Astrocyte (in vitro differentiated cells and primary cell): ENCODE results near the gene ANO6. TPM values are rescaled to one million over a fixed set of nuclear protein-coding genes. Genes with fewer than 3 reads are reported as not detected.
A peak's percentile ranks its signal among the peaks of the same experiment; 100 is the strongest.

Experiments
- DNase-seq: peaks from one replicate; pipeline ENCODE4 v3.0.0-alpha.2; 2010; ENCODE audit warnings: low read depth
- FAIRE-seq: peaks from 2 replicates; lab custom pipeline; 2011; peaks lifted over from hg19 to GRCh38; lab: Jason Lieb, UNC
- H2AFZ ChIP-seq: 2 replicates; pipeline ENCODE4 v1.6.0; 2012; ENCODE audit warnings: low read depth, low read length, inconsistent platforms
- H3K27ac ChIP-seq: 2 replicates; pipeline ENCODE4 v1.5.1; 2011; ENCODE audit warnings: low read depth, low read length, inconsistent platforms
- H3K27me3 ChIP-seq: 2 replicates; pipeline ENCODE4 v1.6.0; 2011; ENCODE audit warnings: low read length, inconsistent platforms; ENCODE audit not compliant: insufficient read depth
- H3K36me3 ChIP-seq: 2 replicates; pipeline ENCODE4 v1.5.1; 2011; ENCODE audit warnings: low read length, inconsistent platforms; ENCODE audit not compliant: insufficient read depth
- H3K4me1 ChIP-seq: 2 replicates; pipeline ENCODE4 v1.5.1; 2011; ENCODE audit warnings: low read length, inconsistent platforms; ENCODE audit not compliant: insufficient read depth
- H3K4me2 ChIP-seq: 2 replicates; pipeline ENCODE4 v1.6.0; 2012; ENCODE audit warnings: low read length, inconsistent platforms
- H3K4me3 ChIP-seq: 2 replicates; pipeline ENCODE4 v1.5.1; 2011; ENCODE audit warnings: low read depth, mild to moderate bottlenecking, low read length, inconsistent platforms; ENCODE audit not compliant: insufficient read depth
- H3K79me2 ChIP-seq: 2 replicates; pipeline ENCODE4 v1.6.0; 2012; ENCODE audit warnings: mild to moderate bottlenecking, low read length, inconsistent platforms; ENCODE audit not compliant: insufficient read depth
- H3K9ac ChIP-seq: 2 replicates; pipeline ENCODE4 v1.6.0; 2012; ENCODE audit warnings: mild to moderate bottlenecking, low read length, inconsistent platforms
- H3K9me3 ChIP-seq: 2 replicates; pipeline ENCODE4 v1.5.1; 2012; ENCODE audit warnings: low read depth, mild to moderate bottlenecking, low read length, inconsistent platforms; ENCODE audit not compliant: insufficient read depth
- H4K20me1 ChIP-seq: 2 replicates; pipeline ENCODE4 v1.6.0; 2012; ENCODE audit warnings: low read length, inconsistent platforms; ENCODE audit not compliant: insufficient read depth
- H3K27ac Mint-ChIP-seq: one replicate; pipeline ENCODE4 v1.8.0; 2021; ENCODE audit warnings: mild to moderate bottlenecking, mixed read lengths; ENCODE audit not compliant: unreplicated experiment
- H3K27me3 Mint-ChIP-seq: one replicate; pipeline ENCODE4 v1.8.0; 2021; ENCODE audit warnings: low read depth, mixed read lengths; ENCODE audit not compliant: unreplicated experiment
- H3K36me3 Mint-ChIP-seq: one replicate; pipeline ENCODE4 v1.8.0; 2021; ENCODE audit warnings: low read depth, mixed read lengths; ENCODE audit not compliant: unreplicated experiment
- H3K4me1 Mint-ChIP-seq: one replicate; pipeline ENCODE4 v1.8.0; 2021; ENCODE audit warnings: low read depth, mixed read lengths; ENCODE audit not compliant: unreplicated experiment
- H3K4me3 Mint-ChIP-seq: one replicate; pipeline ENCODE4 v1.8.0; 2021; ENCODE audit warnings: mild to moderate bottlenecking, moderate library complexity, mixed read lengths; ENCODE audit not compliant: unreplicated experiment
- H3K9me3 Mint-ChIP-seq: one replicate; pipeline ENCODE4 v1.8.0; 2021; ENCODE audit warnings: mild to moderate bottlenecking, mixed read lengths; ENCODE audit not compliant: unreplicated experiment
- EZH2 ChIP-seq: IDR thresholded peaks from 2 replicates; pipeline ENCODE4 v1.6.1; 2012; ENCODE audit warnings: mild to moderate bottlenecking, low read length, inconsistent platforms; ENCODE audit not compliant: insufficient read depth
- total RNA-seq: library from RNA; stranded (reverse); gene quantifications from 2 replicates; pipeline ENCODE4 v1.2.1, GENCODE V29; 2021
- TF ChIP-seq, protein P1 (sequence below): IDR thresholded peaks from 2 replicates; pipeline ENCODE4 v1.5.1; 2011; ENCODE audit warnings: low read depth, mild to moderate bottlenecking, inconsistent platforms, low read length, moderate library complexity; ENCODE audit not compliant: insufficient read depth

ANO6 gene
- total RNA-seq, 1 donor from 2014 or later = 113 TPM

DNA sequence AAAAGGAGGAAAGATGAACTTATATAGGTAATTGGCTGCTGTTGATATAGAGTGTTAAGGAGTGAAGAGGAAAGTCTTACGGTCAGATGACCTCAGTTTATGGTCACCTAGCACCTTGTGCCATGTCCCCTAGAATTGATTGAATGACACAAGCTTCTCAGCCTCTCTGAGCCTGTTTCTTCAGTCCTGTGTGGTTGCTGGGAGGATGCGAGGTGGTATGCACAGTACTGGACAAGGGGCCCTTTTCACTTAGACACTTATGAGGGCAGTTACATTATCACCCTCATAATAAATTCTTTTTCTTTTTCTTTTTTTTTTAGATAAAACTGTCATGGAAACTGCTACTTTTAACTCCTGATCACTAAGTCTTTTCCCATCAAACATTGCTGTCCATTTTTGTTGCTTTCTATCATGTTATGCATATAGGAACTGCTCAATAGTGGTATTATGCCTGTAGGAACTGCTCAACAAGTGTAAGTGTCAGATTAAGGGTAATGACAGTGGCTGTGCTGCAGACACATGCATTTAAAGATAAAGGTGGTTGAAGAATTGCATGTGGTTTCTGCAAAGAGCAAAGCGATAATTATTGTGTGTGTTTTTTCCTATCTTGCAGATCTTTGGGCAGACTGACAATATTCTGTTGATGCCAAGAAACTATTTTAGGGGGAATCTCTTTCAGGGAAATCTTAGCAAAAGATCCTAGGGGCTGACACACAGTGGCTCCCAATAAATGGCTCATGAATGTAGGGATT lies 11.6 kb downstream of the ANO6 start:
- H3K27me3 Mint-ChIP-seq = no peaks in the 10 kb centered on the region
- H3K36me3 ChIP-seq = no peaks in the 10 kb centered on the region
- H3K9ac ChIP-seq = no peak overlapping the region
- H3K4me2 ChIP-seq = no peak overlapping the region
- no peaks in the 10 kb centered on the region for H3K9me3 Mint-ChIP-seq
- H3K9me3 ChIP-seq = no peaks in the 10 kb centered on the region
- no peak overlapping the region for H3K4me3 Mint-ChIP-seq
- H3K79me2 ChIP-seq = peaks cover 87% of the 10 kb centered on the region
- no peaks in the 10 kb centered on the region for H3K27me3 ChIP-seq
- peaks cover 29% of the 10 kb centered on the region for H3K4me1 Mint-ChIP-seq
- TF ChIP-seq, protein P1, sequence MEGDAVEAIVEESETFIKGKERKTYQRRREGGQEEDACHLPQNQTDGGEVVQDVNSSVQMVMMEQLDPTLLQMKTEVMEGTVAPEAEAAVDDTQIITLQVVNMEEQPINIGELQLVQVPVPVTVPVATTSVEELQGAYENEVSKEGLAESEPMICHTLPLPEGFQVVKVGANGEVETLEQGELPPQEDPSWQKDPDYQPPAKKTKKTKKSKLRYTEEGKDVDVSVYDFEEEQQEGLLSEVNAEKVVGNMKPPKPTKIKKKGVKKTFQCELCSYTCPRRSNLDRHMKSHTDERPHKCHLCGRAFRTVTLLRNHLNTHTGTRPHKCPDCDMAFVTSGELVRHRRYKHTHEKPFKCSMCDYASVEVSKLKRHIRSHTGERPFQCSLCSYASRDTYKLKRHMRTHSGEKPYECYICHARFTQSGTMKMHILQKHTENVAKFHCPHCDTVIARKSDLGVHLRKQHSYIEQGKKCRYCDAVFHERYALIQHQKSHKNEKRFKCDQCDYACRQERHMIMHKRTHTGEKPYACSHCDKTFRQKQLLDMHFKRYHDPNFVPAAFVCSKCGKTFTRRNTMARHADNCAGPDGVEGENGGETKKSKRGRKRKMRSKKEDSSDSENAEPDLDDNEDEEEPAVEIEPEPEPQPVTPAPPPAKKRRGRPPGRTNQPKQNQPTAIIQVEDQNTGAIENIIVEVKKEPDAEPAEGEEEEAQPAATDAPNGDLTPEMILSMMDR = no peak
- TF ChIP-seq EZH2 = no peak
- H3K4me1 ChIP-seq = peaks cover 17% of the 10 kb centered on the region
- H3K36me3 Mint-ChIP-seq = peaks cover 4% of the 10 kb centered on the region
- H2AFZ ChIP-seq = no peak overlapping the region
- no peak overlapping the region for H3K27ac ChIP-seq
- no peak overlapping the region for H3K4me3 ChIP-seq
- DNase-seq (no peak), FAIRE-seq (no peak)
- H4K20me1 ChIP-seq = peaks cover 25% of the 10 kb centered on the region
- no peak overlapping the region for H3K27ac Mint-ChIP-seq

DNA sequence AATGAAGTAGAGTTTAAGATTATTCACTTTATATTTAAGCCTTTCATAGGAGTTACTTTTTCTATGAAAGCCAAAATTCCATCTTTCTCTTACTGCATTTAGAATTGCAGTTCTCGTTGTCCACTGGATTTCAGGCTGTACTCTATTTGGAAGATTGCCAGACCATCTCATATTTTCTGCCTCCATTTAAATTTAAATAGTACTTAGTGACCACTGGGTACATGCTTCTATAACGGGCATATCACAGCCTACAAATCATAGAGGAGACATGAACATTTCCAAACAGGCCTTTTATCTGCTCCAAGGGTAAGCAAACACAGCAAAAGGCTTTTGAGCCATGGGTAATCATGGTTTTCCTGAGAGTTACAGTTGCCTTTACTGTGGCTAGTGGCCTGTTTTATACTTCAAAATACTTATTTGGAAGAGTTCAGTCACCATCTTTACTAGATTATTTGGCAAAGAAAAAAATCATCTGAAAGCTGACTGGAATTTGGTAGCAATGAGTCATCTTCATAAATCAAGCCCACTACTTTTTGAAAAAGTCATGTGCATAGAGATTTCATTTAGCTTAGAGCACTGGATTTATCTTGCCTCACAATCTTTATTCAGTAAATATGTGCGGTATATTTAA lies 15.7 kb downstream of the ANO6 start:
- peaks cover 68% of the 10 kb centered on the region for H3K79me2 ChIP-seq
- FAIRE-seq = peak; percentile 13

More for the DNA sequence above, 15.7 kb downstream of the ANO6 start:
- Mint-ChIP-seq H3K27ac (peak overlapping the region; percentile 100), H3K9me3 (peaks cover under 1% of the 10 kb centered on the region), H3K36me3 (peaks cover 3% of the 10 kb centered on the region), H3K27me3 (no peaks in the 10 kb centered on the region), H3K4me1 (peaks cover 62% of the 10 kb centered on the region), H3K4me3 (no peak overlapping the region)
- TF ChIP-seq, protein P1 = no peak
- TF ChIP-seq EZH2 = no peak
- peaks cover 3% of the 10 kb centered on the region for H4K20me1 ChIP-seq
- peaks cover 50% of the 10 kb centered on the region for H3K4me1 ChIP-seq
- peak overlapping the region; percentile 70 for H3K4me2 ChIP-seq
- peak overlapping the region; percentile 72 for H3K9ac ChIP-seq
- DNase-seq = peak; percentile 88
- no peak overlapping the region for H2AFZ ChIP-seq
- peak overlapping the region; percentile 97 for H3K27ac ChIP-seq
- H3K27me3 ChIP-seq = no peaks in the 10 kb centered on the region
- no peaks in the 10 kb centered on the region for H3K9me3 ChIP-seq
- H3K4me3 ChIP-seq = peak overlapping the region; percentile 24
- no peaks in the 10 kb centered on the region for H3K36me3 ChIP-seq
